Fibroblast of skin of left biceps (primary cell): Measurements from ENCODE around the gene PREX1.

ENCODE experiments used
- DNase-seq, 2 experiments: peaks; one replicate each; pipeline ENCODE4 v3.0.0-alpha.2; 2013; ENCODE audit warnings: low read depth in 2 of 2

PREX1 gene

GRCh38 chr20:48718786-48719578 lies 108.8 kb downstream of the PREX1 start:
- DNase-seq: no peak

- no peak for DNase-seq
These were observed 110.0 kb downstream of the PREX1 start for GRCh38 chr20:48717680-48718223.

- DNase-seq: no peak
These were observed 110.6 kb downstream of the PREX1 start for GRCh38 chr20:48717095-48717672.

- DNase-seq: no peak
These were observed 111.3 kb downstream of the PREX1 start for GRCh38 chr20:48716541-48716940.

- no peak for DNase-seq
These were observed 111.7 kb downstream of the PREX1 start for GRCh38 chr20:48716086-48716485.

- no peak for DNase-seq
These were observed 113.0 kb downstream of the PREX1 start for GRCh38 chr20:48714764-48715163.

- DNase-seq: no peak
These were observed 115.9 kb downstream of the PREX1 start for GRCh38 chr20:48711696-48712464.

- DNase-seq: no peak
These were observed 116.8 kb downstream of the PREX1 start for GRCh38 chr20:48711044-48711428.

GRCh38 chr20:48710341-48711043 lies 117.3 kb downstream of the PREX1 start:
- DNase-seq: no peak

- DNase-seq: no peak
These were observed 118.1 kb downstream of the PREX1 start for GRCh38 chr20:48709744-48710143.

- DNase-seq: no peak
These were observed 118.6 kb downstream of the PREX1 start for GRCh38 chr20:48709058-48709691.

- DNase-seq: no peak
These were observed 119.2 kb downstream of the PREX1 start for GRCh38 chr20:48708630-48709029.

GRCh38 chr20:48708116-48708515 lies 119.7 kb downstream of the PREX1 start:
- DNase-seq: no peak

GRCh38 chr20:48706710-48707365 lies 121.0 kb downstream of the PREX1 start:
- DNase-seq: no peak

GRCh38 chr20:48706116-48706656 lies 121.6 kb downstream of the PREX1 start:
- peak in 1 of 2 experiments; percentile 44 for DNase-seq

GRCh38 chr20:48705240-48706115 lies 122.3 kb downstream of the PREX1 start:
- peak; percentile 82 to 86 for DNase-seq

GRCh38 chr20:48704761-48705160 lies 123.0 kb downstream of the PREX1 start:
- no peak for DNase-seq

- no peak for DNase-seq
These were observed 124.1 kb downstream of the PREX1 start for GRCh38 chr20:48703511-48704219.

- DNase-seq: no peak
These were observed 124.7 kb downstream of the PREX1 start for GRCh38 chr20:48703107-48703506.
